Measurements from ENCODE around the gene IFIH1.

IFIH1 gene

GRCh38 chr2:162266460-162266760 is 52.1 kb downstream of the IFIH1 start:
- H3K27me3 ChIP-seq (replicated peaks; ENCODE audit: insufficient read depth, low read length), result no peaks in the 10 kb centered on the region
- no peaks in the 10 kb centered on the region for H3K36me3 ChIP-seq (replicated peaks; ENCODE audit: insufficient read depth, low read length)
- peaks cover 6% of the 10 kb centered on the region for H3F3A ChIP-seq (ENCODE audit: insufficient read depth, low read length)
- DNase-seq, result no peak
- no peak overlapping the region for H3K9ac ChIP-seq (ENCODE audit: low read length)
- H2AFZ ChIP-seq (ENCODE audit: low read length), result no peak overlapping the region
- H4K20me1 ChIP-seq (ENCODE audit: insufficient read depth, low read length), result no peaks in the 10 kb centered on the region
- no peaks in the 10 kb centered on the region for H3K9me2 ChIP-seq (replicated peaks; ENCODE audit: insufficient read depth, low read length)
- H3K4me1 ChIP-seq (ENCODE audit: low read length), result peaks cover 7% of the 10 kb centered on the region
- TF ChIP-seq EZH2phosphoT487 (IDR thresholded peaks at IDR 0.05; ENCODE audit: low read length) (no peak), EZH2 (optimal IDR thresholded peaks at IDR 0.05; ENCODE audit: low read depth, low read length) (no peak)
- no peak overlapping the region for H3K4me3 ChIP-seq (ENCODE audit: low read length)
- H3K9me3 ChIP-seq (replicated peaks; ENCODE audit: insufficient read depth, low read length), result no peaks in the 10 kb centered on the region
- H3K79me2 ChIP-seq (ENCODE audit: low read length), result no peaks in the 10 kb centered on the region
- no peak overlapping the region for H3K27ac ChIP-seq (ENCODE audit: low read length)
- no peak overlapping the region for H3K4me2 ChIP-seq (ENCODE audit: low read depth, low read length)

- Histone ChIP-seq H4K20me1 (ENCODE audit: insufficient read depth, low read length) (no peaks in the 10 kb centered on the region), H3K36me3 (replicated peaks; ENCODE audit: insufficient read depth, low read length) (no peaks in the 10 kb centered on the region), H3K79me2 (ENCODE audit: low read length) (no peaks in the 10 kb centered on the region), H3K4me2 (ENCODE audit: low read depth, low read length) (no peak overlapping the region), H3F3A (ENCODE audit: insufficient read depth, low read length) (peaks cover 12% of the 10 kb centered on the region), H3K27ac (ENCODE audit: low read length) (no peak overlapping the region), H3K4me1 (ENCODE audit: low read length) (peaks cover 12% of the 10 kb centered on the region), H3K9me3 (replicated peaks; ENCODE audit: insufficient read depth, low read length) (no peaks in the 10 kb centered on the region), H3K9ac (ENCODE audit: low read length) (no peak overlapping the region), H3K4me3 (ENCODE audit: low read length) (no peak overlapping the region), H3K27me3 (replicated peaks; ENCODE audit: insufficient read depth, low read length) (no peaks in the 10 kb centered on the region), H2AFZ (ENCODE audit: low read length) (no peak overlapping the region), H3K9me2 (replicated peaks; ENCODE audit: insufficient read depth, low read length) (no peaks in the 10 kb centered on the region)
- no peak for TF ChIP-seq EZH2 (optimal IDR thresholded peaks at IDR 0.05; ENCODE audit: low read depth, low read length)
- TF ChIP-seq CTCF (IDR thresholded peaks at IDR 0.05; ENCODE audit: low read length), result no peak
- no peak for TF ChIP-seq EZH2phosphoT487 (IDR thresholded peaks at IDR 0.05; ENCODE audit: low read length)
- DNase-seq, result no peak
Observed at GRCh38 chr2:162265666-162266459, 52.6 kb downstream of the IFIH1 start.

GRCh38 chr2:162261032-162261945 is 57.2 kb downstream of the IFIH1 start:
- Histone ChIP-seq H2AFZ (ENCODE audit: low read length) (0 out of 2 replicates have a peak overlapping the region, but pooled peaks have one; percentile 14), H3F3A (ENCODE audit: insufficient read depth, low read length) (peaks cover 17% of the 10 kb centered on the region), H4K20me1 (ENCODE audit: insufficient read depth, low read length) (no peaks in the 10 kb centered on the region), H3K9ac (ENCODE audit: low read length) (no peak overlapping the region), H3K4me2 (ENCODE audit: low read depth, low read length) (peak overlapping the region; percentile 42), H3K4me3 (ENCODE audit: low read length) (no peak overlapping the region; the same call in 1 of the 2 replicates), H3K9me2 (replicated peaks; ENCODE audit: insufficient read depth, low read length) (no peaks in the 10 kb centered on the region), H3K27me3 (replicated peaks; ENCODE audit: insufficient read depth, low read length) (no peaks in the 10 kb centered on the region), H3K27ac (ENCODE audit: low read length) (peak overlapping the region; percentile 58; the same call in 1 of the 2 replicates), H3K79me2 (ENCODE audit: low read length) (no peaks in the 10 kb centered on the region), H3K4me1 (ENCODE audit: low read length) (peaks cover 20% of the 10 kb centered on the region), H3K9me3 (replicated peaks; ENCODE audit: insufficient read depth, low read length) (no peaks in the 10 kb centered on the region), H3K36me3 (replicated peaks; ENCODE audit: insufficient read depth, low read length) (no peaks in the 10 kb centered on the region)
- DNase-seq, result peak; percentile 64
- TF ChIP-seq CTCF (IDR thresholded peaks at IDR 0.05; ENCODE audit: low read length), result no peak
- no peak for TF ChIP-seq EZH2 (optimal IDR thresholded peaks at IDR 0.05; ENCODE audit: low read depth, low read length)
- no peak for TF ChIP-seq EZH2phosphoT487 (IDR thresholded peaks at IDR 0.05; ENCODE audit: low read length)
